Liver (tissue), 3 donors: ENCODE data around the gene STING1.

ENCODE experiments used
- CTCF ChIP-seq: fragments of 150-350 bp; IDR thresholded peaks from 2 replicates; pipeline ENCODE4 v1.5.1; 2017; ENCODE audit warnings: improper control_type of control experiment, low read depth, low read length; ENCODE audit not compliant: missing input control
- EGR1 ChIP-seq, 2 donors: IDR thresholded peaks; 2 replicates each; pipeline ENCODE4 v1.6.1; 2016 to 2018; ENCODE audit warnings: antibody characterized with exemption in 2 of 2, low read depth in 2 of 2
- GABPA ChIP-seq, 2 donors: IDR thresholded peaks in 1 of 2; conservative IDR thresholded peaks in 1 of 2; 2 replicates each; pipeline ENCODE4 v1.6.1; 2016; ENCODE audit warnings: antibody characterized with exemption in 2 of 2, mild to moderate bottlenecking in 1 of 2, moderate library complexity in 1 of 2
- donor health status: healthy.
- donor health status: healthy.

DNA sequence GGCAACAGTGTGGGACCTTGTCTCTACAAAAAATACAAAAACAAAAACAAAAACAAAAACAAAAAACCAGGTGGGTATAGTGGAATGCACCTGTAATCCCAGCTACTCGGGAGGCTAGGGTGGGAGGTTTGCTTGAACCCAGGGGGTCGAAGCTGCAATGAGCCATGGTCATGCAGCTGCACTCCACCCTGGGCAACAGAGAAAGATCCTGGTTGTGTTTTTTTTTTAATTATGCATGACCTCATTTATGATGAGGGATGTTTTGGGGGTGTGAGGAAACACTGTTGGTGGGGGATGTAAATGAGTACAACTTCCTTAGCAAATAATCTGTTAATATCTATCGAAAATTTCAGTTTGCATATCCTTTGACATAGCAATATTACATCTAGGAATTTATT lies 49.2 kb upstream of the STING1 start:
- TF ChIP-seq CTCF (no peak), EGR1 (IDR thresholded peaks at IDR 0.05; ENCODE audit: low read depth in 2 of 2) (no peak), GABPA (IDR thresholded peaks at IDR 0.05 in 1 of 2, conservative IDR thresholded peaks at IDR 0.05 in 1 of 2) (no peak)
